Pancreas (tissue), 10 donors: ENCODE measurements around the gene FGD4. TPM values are rescaled to one million over a fixed set of nuclear protein-coding genes. Genes with fewer than 3 reads are reported as not detected.

Experiments
- ATAC-seq, 4 donors: fragments of 200-7000 bp; cut with Tn5 transposase; one replicate each; pipeline versions ENCODE4 v1.8.0 to v1.9.1; 2020; ENCODE audit warnings: mild to moderate bottlenecking in 4 of 4, moderate library complexity in 4 of 4
- DNase-seq, 6 donors: peaks; one replicate each; pipeline ENCODE4 v3.0.0-alpha.2; 2020
- FAIRE-seq: peaks from 2 replicates; lab custom pipeline; 2012; peaks lifted over from hg19 to GRCh38; lab: Jason Lieb, UNC
- H3K27ac ChIP-seq, 4 donors: fragments of 200-600 bp; sonication (generic); 1 replicate in 3 of 4; 2 replicates in 1 of 4; pipeline versions ENCODE4 v1.5.0 to v1.8.0; 2020
- H3K27me3 ChIP-seq, 4 donors: fragments of 200-600 bp; one replicate each; pipeline ENCODE4 v1.8.0; 2021
- H3K36me3 ChIP-seq, 3 donors: fragments of 200-600 bp; sonication (generic) in 1 of 3; one replicate each; pipeline versions ENCODE4 v1.5.0 to v1.8.0; 2020 to 2021
- H3K4me1 ChIP-seq, 3 donors: fragments of 200-600 bp; one replicate each; pipeline ENCODE4 v1.8.0; 2021
- H3K4me3 ChIP-seq, 4 donors: fragments of 200-600 bp; sonication (generic) in 2 of 4; one replicate each; pipeline versions ENCODE4 v1.5.0 to v1.8.0; 2020 to 2021
- H3K9me3 ChIP-seq, 4 donors: fragments of 200-600 bp; one replicate each; pipeline ENCODE4 v1.8.0; 2021
- CTCF ChIP-seq, 4 donors: fragments of 200-600 bp; sonication (generic) in 3 of 4; IDR thresholded peaks; one replicate each; pipeline versions ENCODE4 v1.5.0 to v1.8.0; 2021; ENCODE audit warnings: antibody characterized with exemption in 4 of 4
- WGBS, 2 donors: extraction: QIAGEN DNeasy Blood & Tissue Kit; methylation state at CpG; one replicate each; pipeline ENCODE4 v1.1.7; 2013; 5-methylcytosine and 5-hydroxymethylcytosine counted together
- intact Hi-C, 3 donors: fragments of 100-400 bp; cut with DNase I; formaldehyde crosslinking; loops; one replicate each; pipeline versions ENCODE4 v1.11.1 to v1.14.2; 2022
- polyA plus RNA-seq, 2 donors: library from polyadenylated mRNA; stranded (reverse); fragments of 200-250 nt; gene quantifications; one replicate each; pipeline ENCODE4 v1.2.3, GENCODE V29; 2013
- total RNA-seq, 6 donors: library from RNA; stranded (reverse); fragmentation: NEBNext Ultra II Directional in 4 of 6; extraction: Animal tissue kit (Norgen Biotek cat#: 25700) in 4 of 6; gene quantifications; one replicate each; pipeline versions ENCODE4 v1.2.1 to v1.2.4, GENCODE V29; 2021 to 2023
- donor health status: healthy with polysubstance abuse.
- donor health status: DM: no; HTN: no; CAD: no; lungs with moderate emphysema.
- donor health status: DM: no; HTN: no; CAD: no.
- donor health status: control.
- donor health status: control.
- donor health status: Bipolar disorder and iron deficiency.
- donor health status: DM: yes; HTN: yes; CAD: no.
- donor health status: DM: no; HTN: no; CAD: no.
- donor health status: DM: no; HTN: no; CAD: no.
- donor health status: DM: yes; HTN: yes; CAD: no.

FGD4 gene
- total and polyA plus RNA-seq, 8 donors: 3.6 to 26.5 (median 14.5) TPM

- intact Hi-C loops: no loop called here
- ATAC-seq: peak; percentile 49 to 87 (median 72)
Measured at GRCh38 chr12:32541754-32542374, 142.5 kb downstream of the FGD4 start.

GRCh38 chr12:32542428-32543229, 143.3 kb downstream of the FGD4 start:
- FAIRE-seq: no peak
- Histone ChIP-seq H3K36me3 (no peaks in the 10 kb centered on the region), H3K27me3 (no peaks in the 10 kb centered on the region), H3K4me1 (peaks cover 3 to 39% (median 24%) of the 10 kb centered on the region in 3 donors), H3K9me3 (no peaks in the 10 kb centered on the region), H3K27ac (peak overlapping the region in 2 of 4 donors; percentile 20 to 41), H3K4me3 (no peak overlapping the region)
- TF ChIP-seq CTCF (IDR thresholded peaks at IDR 0.05): no peak
- intact Hi-C loops: no loop called here
- 50 to 53% methylated on average over 6 of the region's 6 CpGs for WGBS, 2 donors
- peak in 3 of 4 donors; percentile 14 to 24 (median 23) for ATAC-seq
- no peak for DNase-seq

More at GRCh38 chr12:32541754-32542374, 142.5 kb downstream of the FGD4 start:
- DNase-seq: no peak
- no peaks in the 10 kb centered on the region for H3K9me3 ChIP-seq
- peaks cover 3 to 43% (median 26%) of the 10 kb centered on the region in 3 donors for H3K4me1 ChIP-seq
- FAIRE-seq: no peak
- WGBS, 2 donors: 11 to 12% methylated on average over 3 of the region's 3 CpGs
- no peak for TF ChIP-seq CTCF (IDR thresholded peaks at IDR 0.05)
- H3K27me3 ChIP-seq: no peaks in the 10 kb centered on the region
- H3K36me3 ChIP-seq: no peaks in the 10 kb centered on the region
- no peak overlapping the region for H3K4me3 ChIP-seq
- H3K27ac ChIP-seq: peak overlapping the region in 2 of 4 donors; percentile 20 to 41

GRCh38 chr12:32544893-32545292, 145.5 kb downstream of the FGD4 start:
- no peak for TF ChIP-seq CTCF (IDR thresholded peaks at IDR 0.05)
- no peaks in the 10 kb centered on the region for H3K36me3 ChIP-seq
- peaks cover 9 to 58% (median 24%) of the 10 kb centered on the region in 3 donors for H3K4me1 ChIP-seq
- no peaks in the 10 kb centered on the region for H3K27me3 ChIP-seq
- FAIRE-seq: no peak
- H3K9me3 ChIP-seq: no peaks in the 10 kb centered on the region
- whole genome bisulfite sequencing, 2 donors: 49 to 53% methylated on average over 2 of the region's 2 CpGs
- no peak for DNase-seq
- no peak overlapping the region for H3K4me3 ChIP-seq
- no peak for ATAC-seq
- intact Hi-C loops: no loop called here
- no peak overlapping the region for H3K27ac ChIP-seq

- Histone ChIP-seq H3K4me3 (no peak overlapping the region), H3K9me3 (no peaks in the 10 kb centered on the region), H3K27me3 (no peaks in the 10 kb centered on the region), H3K4me1 (peaks cover 9 to 60% (median 24%) of the 10 kb centered on the region in 3 donors), H3K36me3 (no peaks in the 10 kb centered on the region), H3K27ac (no peak overlapping the region)
- WGBS, 2 donors: 38 to 39% methylated on average over 3 of the region's 3 CpGs
- ATAC-seq: no peak
- no peak for FAIRE-seq
- no peak for DNase-seq
- no peak for TF ChIP-seq CTCF (IDR thresholded peaks at IDR 0.05)
- intact Hi-C loops: no loop called here
Measured at GRCh38 chr12:32545413-32545980, 146.1 kb downstream of the FGD4 start.
